OCI-LY7 (cell line): ENCODE data around the gene GZMM. TPM values are rescaled to one million over a fixed set of nuclear protein-coding genes. Genes with fewer than 3 reads are reported as not detected.
A peak's percentile ranks its signal among the peaks of the same experiment; 100 is the strongest.
"Not testable (repeated sequence)": the region's sequence is repeated elsewhere in the genome, so short reads cannot be mapped to it uniquely, and the experiment has no call there.

Experiments
- BruUV-seq: library from RNA; stranded (reverse); fragments of 400-500 nt; replicated peaks from 2 replicates; lab custom pipeline; 2021; lab: Mats Ljungman, UMichigan
- CTCF ChIA-PET: fragments of 300-600 bp; sonication (Branson Sonifier 250); formaldehyde crosslinking; loops from one replicate; lab custom pipeline; 2022; ENCODE audit warnings: antibody characterized with exemption; ENCODE audit not compliant: unreplicated experiment; lab: Charles Lee
- POLR2A ChIA-PET: fragments of 300-600 bp; sonication (Branson Sonifier 250); formaldehyde crosslinking; loops from one replicate; lab custom pipeline; 2022; ENCODE audit warnings: antibody characterized with exemption; lab: Charles Lee
- DNase-seq: peaks from one replicate; pipeline ENCODE4 v3.0.0-alpha.2; 2015; ENCODE audit warnings: low spot score
- H2AFZ ChIP-seq: fragments of 200-600 bp; sonication (generic), shearing (Covaris generic); 2 replicates; pipeline ENCODE4 v1.6.1; 2014; ENCODE audit warnings: mild to moderate bottlenecking, antibody characterized with exemption, low read length, moderate library complexity
- H3K27ac ChIP-seq: fragments of 200-600 bp; sonication (generic); 2 replicates; pipeline ENCODE4 v1.5.1; 2014; ENCODE audit warnings: mixed run types, low read depth, mild to moderate bottlenecking, moderate library complexity, low read length, inconsistent platforms; ENCODE audit not compliant: poor library complexity, severe bottlenecking
- H3K36me3 ChIP-seq: fragments of 200-600 bp; sonication (generic); 2 replicates; pipeline ENCODE4 v1.6.1; 2014; ENCODE audit warnings: mild to moderate bottlenecking, antibody characterized with exemption, low read length, moderate library complexity, mixed read lengths; ENCODE audit not compliant: insufficient read depth
- H3K4me1 ChIP-seq: fragments of 200-600 bp; sonication (generic); 2 replicates; pipeline ENCODE4 v1.5.1; 2014; ENCODE audit warnings: mild to moderate bottlenecking, low read length; ENCODE audit not compliant: insufficient read depth, poor library complexity, severe bottlenecking
- H3K4me2 ChIP-seq: fragments of 200-600 bp; sonication (generic); 2 replicates; pipeline ENCODE4 v1.6.1; 2014; ENCODE audit warnings: mild to moderate bottlenecking, low read length
- H3K4me3 ChIP-seq: fragments of 200-600 bp; sonication (generic); 2 replicates; pipeline ENCODE4 v1.5.1; 2014; ENCODE audit warnings: mild to moderate bottlenecking, low read depth, low read length; ENCODE audit not compliant: poor library complexity, severe bottlenecking
- H3K79me2 ChIP-seq: fragments of 200-600 bp; sonication (generic); 2 replicates; pipeline ENCODE4 v1.6.1; 2016; ENCODE audit warnings: low read depth, mild to moderate bottlenecking, low read length, moderate library complexity, mixed read lengths; ENCODE audit not compliant: insufficient read depth
- H3K9me2 ChIP-seq: fragments of 200-600 bp; sonication (generic); 2 replicates; pipeline ENCODE4 v1.6.1; 2016; ENCODE audit warnings: mild to moderate bottlenecking, low read length, mixed read lengths; ENCODE audit not compliant: insufficient read depth
- H3K9me3 ChIP-seq: fragments of 200-600 bp; sonication (generic); 2 replicates; pipeline ENCODE4 v1.6.1; 2014; ENCODE audit warnings: mild to moderate bottlenecking, mixed run types, low read length, mixed read lengths
- H4K20me1 ChIP-seq: fragments of 200-600 bp; sonication (generic); 2 replicates; pipeline ENCODE4 v1.6.1; 2014; ENCODE audit warnings: mild to moderate bottlenecking, antibody characterized with exemption, low read length, moderate library complexity, mixed read lengths; ENCODE audit not compliant: insufficient read depth
- CTCF ChIP-seq: fragments of 200-600 bp; sonication (generic); conservative IDR thresholded peaks from 2 replicates; pipeline ENCODE4 v1.5.1; 2014; ENCODE audit warnings: mild to moderate bottlenecking, antibody characterized with exemption, low read length, moderate library complexity, mixed read lengths
- EZH2phosphoT487 ChIP-seq: fragments of 200-600 bp; sonication (generic); IDR thresholded peaks from 2 replicates; pipeline ENCODE4 v1.6.1; 2018; ENCODE audit warnings: low read depth, borderline replicate concordance, mild to moderate bottlenecking, mixed run types, antibody characterized with exemption, low read length, moderate library complexity, mixed read lengths
- intact Hi-C: fragments of 100-400 bp; cut with micrococcal nuclease; formaldehyde crosslinking; loops from one replicate; pipeline ENCODE4 v1.10.0; 2022; ENCODE audit not compliant: unreplicated experiment
- total RNA-seq, 2 experiments: library from RNA; depleted of rRNA in 1 of 2; stranded (reverse); fragments of >200 nt in 1 of 2; shearing (Covaris generic) in 1 of 2; gene quantifications; 2 replicates each; pipeline ENCODE4 v1.2.3, GENCODE V29; 2014 to 2022

GZMM gene
- total RNA-seq, 2 experiments from 2014 or later = not detected

GRCh38 chr19:583198-583967 is 39.5 kb downstream of the GZMM start:
- H3K9me2 ChIP-seq = no peaks in the 10 kb centered on the region
- H3K4me2 ChIP-seq = no peak overlapping the region
- H3K36me3 ChIP-seq = peaks cover 27% of the 10 kb centered on the region
- H3K4me3 ChIP-seq = no peak overlapping the region
- no peaks in the 10 kb centered on the region; the same call in 1 of the 2 replicates for H4K20me1 ChIP-seq
- H3K4me1 ChIP-seq = peaks cover 4% of the 10 kb centered on the region
- H3K9me3 ChIP-seq = no peaks in the 10 kb centered on the region
- intact Hi-C loops = no loop called here
- ChIA-PET POLR2A (no interaction called here), CTCF (no interaction called here)
- TF ChIP-seq CTCF (no peak), EZH2phosphoT487 (no peak)
- no peak overlapping the region for H3K27ac ChIP-seq
- no peak overlapping the region for H2AFZ ChIP-seq
- DNase-seq = no peak
- BruUV-seq = no TSS peak
- H3K79me2 ChIP-seq = no peaks in the 10 kb centered on the region

- BruUV-seq = no TSS peak
- DNase-seq = no peak
- H3K27ac ChIP-seq = no peak overlapping the region
- peaks cover 25% of the 10 kb centered on the region for H3K36me3 ChIP-seq
- H3K9me3 ChIP-seq = no peaks in the 10 kb centered on the region
- no peaks in the 10 kb centered on the region for H3K79me2 ChIP-seq
- H3K4me2 ChIP-seq = no peak overlapping the region
- H2AFZ ChIP-seq = no peak overlapping the region
- CTCF ChIA-PET = no interaction called here
- peaks cover 9% of the 10 kb centered on the region for H3K4me1 ChIP-seq
- intact Hi-C loops = no loop called here
- no peaks in the 10 kb centered on the region for H3K9me2 ChIP-seq
- POLR2A ChIA-PET = no interaction called here
- H4K20me1 ChIP-seq = no peaks in the 10 kb centered on the region; the same call in 1 of the 2 replicates
- TF ChIP-seq EZH2phosphoT487 (no peak), CTCF (no peak)
- H3K4me3 ChIP-seq = no peak overlapping the region
Observed at GRCh38 chr19:583968-584239, 40.1 kb downstream of the GZMM start.

GRCh38 chr19:584240-585001 is 40.6 kb downstream of the GZMM start:
- Histone ChIP-seq H2AFZ (no peak overlapping the region), H3K9me2 (no peaks in the 10 kb centered on the region), H3K36me3 (peaks cover 25% of the 10 kb centered on the region), H3K4me2 (no peak overlapping the region), H3K79me2 (no peaks in the 10 kb centered on the region), H3K9me3 (no peaks in the 10 kb centered on the region), H3K4me1 (peaks cover 12% of the 10 kb centered on the region), H3K27ac (no peak overlapping the region), H3K4me3 (no peak overlapping the region), H4K20me1 (no peaks in the 10 kb centered on the region; the same call in 1 of the 2 replicates)
- no peak for TF ChIP-seq EZH2phosphoT487
- TF ChIP-seq CTCF = peak; percentile 93
- ChIA-PET POLR2A (no interaction called here), CTCF (no interaction called here)
- peak; percentile 65 for DNase-seq
- no TSS peak for BruUV-seq
- intact Hi-C loops = loop anchor here (5.0 kb wide), 1 partner anchor 148 kb away; no protein-coding TSS in a partner anchor

- H3K9me2 ChIP-seq, POLR2A ChIA-PET, DNase-seq, H3K4me2 ChIP-seq, BruUV-seq, H3K79me2 ChIP-seq, H3K9me3 ChIP-seq, H3K4me3 ChIP-seq, H2AFZ ChIP-seq, CTCF ChIA-PET, H4K20me1 ChIP-seq, H3K27ac ChIP-seq: not testable (repeated sequence)
- Histone ChIP-seq H3K36me3 (peaks cover 25% of the 10 kb centered on the region), H3K4me1 (peaks cover 12% of the 10 kb centered on the region)
- intact Hi-C loops = loop anchor here (5.0 kb wide), 1 partner anchor 147 kb away; no protein-coding TSS in a partner anchor
Observed at GRCh38 chr19:585146-585545, 41.3 kb downstream of the GZMM start.
